ENCODE data around the gene MRM3.
"Not testable (repeated sequence)": the region's sequence is repeated elsewhere in the genome, so short reads cannot be mapped to it uniquely, and the experiment has no call there.

MRM3 gene, protein sequence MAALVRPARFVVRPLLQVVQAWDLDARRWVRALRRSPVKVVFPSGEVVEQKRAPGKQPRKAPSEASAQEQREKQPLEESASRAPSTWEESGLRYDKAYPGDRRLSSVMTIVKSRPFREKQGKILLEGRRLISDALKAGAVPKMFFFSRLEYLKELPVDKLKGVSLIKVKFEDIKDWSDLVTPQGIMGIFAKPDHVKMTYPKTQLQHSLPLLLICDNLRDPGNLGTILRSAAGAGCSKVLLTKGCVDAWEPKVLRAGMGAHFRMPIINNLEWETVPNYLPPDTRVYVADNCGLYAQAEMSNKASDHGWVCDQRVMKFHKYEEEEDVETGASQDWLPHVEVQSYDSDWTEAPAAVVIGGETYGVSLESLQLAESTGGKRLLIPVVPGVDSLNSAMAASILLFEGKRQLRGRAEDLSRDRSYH

GRCh38 chr17:781805-782731 lies at the start of gene MRM3, which contains the start of gene GLOD4:
MRM3 (plus strand) TSS chr17:782353; CDS start chr17:782379, 26 bp downstream.
GLOD4 (minus strand) TSS chr17:782280; CDS start chr17:782255, 25 bp downstream.
- peak; percentile 99 for DNase-seq

- peak; percentile 46 for DNase-seq
Observed at GRCh38 chr17:732902-733720, 49.0 kb upstream of the MRM3 start.

- DNase-seq: no peak
Observed at GRCh38 chr17:733743-734142, 48.4 kb upstream of the MRM3 start.

- no peak for DNase-seq
Observed at GRCh38 chr17:737561-738113, 44.5 kb upstream of the MRM3 start.

DNA sequence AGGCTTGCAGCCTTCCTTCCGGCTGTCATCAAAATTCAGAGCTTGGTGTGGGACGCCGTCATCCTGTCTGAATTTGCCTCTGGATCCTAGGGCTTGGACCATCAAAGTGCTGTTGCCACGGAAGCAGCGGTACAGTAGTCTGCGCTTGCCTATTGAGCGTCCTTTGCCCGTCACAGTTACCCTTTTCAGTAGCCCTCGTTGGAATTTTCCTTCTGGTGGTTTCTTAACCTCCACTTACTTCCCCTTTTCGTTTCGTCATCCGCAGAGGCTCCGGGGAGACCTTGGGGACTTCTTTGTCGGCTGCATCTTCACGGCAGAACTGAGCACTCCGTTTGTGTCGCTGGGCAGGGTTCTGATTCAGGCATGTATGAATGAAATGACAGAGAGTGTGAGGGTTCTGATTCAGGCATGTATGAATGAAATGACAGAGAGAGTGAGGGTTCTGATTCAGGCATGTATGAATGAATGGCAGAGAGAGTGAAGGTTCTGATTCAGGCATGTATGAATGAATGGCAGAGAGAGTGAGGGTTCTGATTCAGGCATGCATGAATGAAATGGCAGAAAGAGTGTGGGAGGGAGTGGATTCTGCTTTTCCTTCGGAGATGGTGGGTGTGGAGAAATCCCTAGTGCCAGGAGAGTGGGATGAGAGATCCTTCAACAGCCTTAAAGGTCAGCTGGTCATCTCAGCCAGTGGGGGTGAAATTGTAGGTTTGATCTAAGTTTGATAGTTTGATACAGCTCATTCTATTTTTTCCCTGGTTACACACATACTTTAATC lies 41.7 kb upstream of the MRM3 start:
- peak; percentile 30 for DNase-seq

DNA sequence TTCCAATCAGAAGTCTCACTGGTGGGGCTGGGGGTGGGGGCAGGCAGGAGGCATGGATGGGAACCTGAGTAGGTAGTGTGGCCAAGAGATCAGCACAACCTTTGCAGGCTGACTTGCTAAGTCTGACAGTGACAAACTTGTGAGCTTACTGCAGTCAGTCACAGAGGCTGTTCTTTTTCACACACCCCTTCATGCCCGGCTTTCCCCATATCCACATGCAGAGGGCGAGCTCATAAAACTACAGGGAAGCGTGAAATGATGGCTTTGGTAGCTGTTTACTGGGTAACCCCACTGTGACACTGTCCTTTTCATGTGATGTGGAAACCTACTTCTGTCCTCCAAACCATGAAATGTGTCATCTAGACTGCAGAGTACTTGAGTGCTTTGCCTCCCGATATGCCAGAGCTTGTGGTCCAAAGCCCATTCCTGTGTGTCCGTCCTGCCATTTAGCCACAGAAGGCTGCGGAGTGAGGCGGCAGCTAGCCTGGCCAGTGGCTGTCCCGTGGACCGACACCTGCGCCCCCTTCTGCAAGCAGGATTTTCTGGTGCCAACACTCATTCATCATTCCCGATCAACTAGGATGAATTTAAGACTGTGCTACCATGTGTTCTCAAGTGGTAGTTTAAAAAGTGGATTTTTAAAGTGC lies 39.9 kb upstream of the MRM3 start:
- DNase-seq: no peak

DNA sequence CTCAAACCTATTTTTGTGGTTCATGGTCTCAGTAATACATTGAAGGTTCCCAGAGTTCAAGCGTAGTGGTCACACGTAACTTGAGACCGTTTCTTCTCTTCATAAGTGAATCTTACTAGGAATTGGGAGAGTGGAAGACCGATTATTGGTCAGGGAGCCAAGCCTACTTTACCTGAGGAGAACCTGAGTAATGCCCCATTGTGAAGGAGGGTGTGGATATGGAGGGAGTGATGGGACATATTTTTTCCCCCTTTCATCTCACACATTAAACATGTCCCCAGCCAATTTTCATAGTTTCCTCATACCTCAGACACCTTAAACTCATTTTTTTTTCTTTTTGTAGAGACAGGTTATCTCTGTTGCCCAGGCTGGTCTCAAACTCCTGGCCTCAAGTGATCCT lies 39.0 kb upstream of the MRM3 start:
- no peak for DNase-seq

GRCh38 chr17:744937-745336 lies 37.2 kb upstream of the MRM3 start:
- no peak for DNase-seq

DNA sequence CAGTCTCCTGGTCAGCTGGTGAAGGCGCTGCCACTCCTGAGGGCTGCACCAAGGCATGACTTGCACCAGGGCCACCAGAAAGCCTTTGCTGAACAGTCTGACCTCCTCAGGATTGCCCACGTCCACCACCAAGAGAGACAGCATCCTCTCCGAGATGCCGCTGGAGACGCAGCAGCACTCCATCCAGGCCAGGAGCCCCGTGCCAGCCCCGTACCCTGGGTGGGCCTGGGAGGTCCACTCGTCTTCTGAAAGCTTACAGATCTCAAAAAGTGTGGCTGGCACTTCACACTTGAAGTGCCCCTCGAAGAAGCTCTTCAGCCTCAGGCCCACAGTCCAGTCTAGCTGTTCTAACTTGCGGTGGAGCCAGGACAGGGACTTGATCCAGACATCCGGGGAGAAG lies 36.7 kb upstream of the MRM3 start:
- no peak for DNase-seq

- DNase-seq: no peak
Observed at GRCh38 chr17:746181-746580, 36.0 kb upstream of the MRM3 start.

GRCh38 chr17:746783-747629 lies 35.1 kb upstream of the MRM3 start:
- no peak for DNase-seq

DNA sequence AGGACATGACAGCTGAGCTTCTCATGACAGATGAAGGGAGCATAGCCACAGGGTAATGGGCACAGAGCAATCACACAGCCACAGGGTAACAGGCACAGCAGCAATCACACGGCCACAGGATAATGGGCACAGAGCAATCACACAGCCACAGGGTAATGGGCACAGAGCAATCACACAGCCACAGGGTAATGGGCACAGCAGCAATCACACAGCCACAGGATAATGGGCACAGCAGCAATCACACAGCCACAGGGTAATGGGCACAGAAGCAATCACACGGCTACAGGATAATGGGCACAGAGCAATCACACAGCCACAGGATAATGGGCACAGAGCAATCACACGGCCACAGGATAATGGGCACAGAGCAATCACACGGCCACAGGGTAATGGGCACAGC lies 33.5 kb upstream of the MRM3 start:
- not testable (repeated sequence) for DNase-seq

- not testable (repeated sequence) for DNase-seq
Observed at GRCh38 chr17:749359-749758, 32.8 kb upstream of the MRM3 start.

- DNase-seq: no peak
Observed at GRCh38 chr17:750431-751037, 31.6 kb upstream of the MRM3 start.

DNA sequence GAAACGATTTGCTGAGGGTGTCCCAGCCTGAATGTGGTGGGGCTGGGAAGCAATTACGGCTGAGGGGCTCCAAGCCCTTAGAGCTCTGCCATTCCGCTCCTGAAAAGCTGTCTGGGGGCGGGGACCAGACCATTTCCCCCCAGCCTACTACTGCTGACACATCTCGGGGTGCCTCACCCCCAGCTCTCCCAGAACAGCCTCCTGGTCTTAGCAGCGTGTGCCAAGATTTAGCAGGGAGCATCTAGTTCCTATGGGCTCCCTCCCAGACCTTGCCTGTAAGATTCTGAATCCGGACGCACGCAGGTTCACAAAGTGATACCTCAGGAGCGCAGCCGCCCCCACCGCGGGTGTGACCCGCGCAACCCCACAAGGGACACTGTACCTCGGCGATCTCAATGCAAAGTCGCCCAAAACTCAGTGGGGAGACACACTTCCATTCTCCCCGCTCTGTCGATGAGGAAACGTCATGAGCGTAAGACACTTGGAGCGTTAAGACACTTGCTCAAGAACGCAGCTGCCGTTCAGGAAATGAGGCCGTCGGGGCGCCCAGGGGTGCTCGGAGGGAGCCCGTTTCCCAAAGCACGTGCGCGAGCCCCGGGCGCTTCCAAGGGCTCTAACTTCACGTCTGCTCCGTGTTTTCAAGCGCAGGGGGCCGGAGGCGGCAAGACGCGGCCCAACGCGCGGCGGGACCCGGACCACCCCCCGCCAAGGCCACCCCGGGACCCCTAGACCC lies 30.7 kb upstream of the MRM3 start:
- DNase-seq: no peak

GRCh38 chr17:752002-752619 lies 30.0 kb upstream of the MRM3 start, which contains the start of gene GEMIN4:
GEMIN4 (minus strand) TSS chr17:752264; CDS start chr17:752142, 122 bp downstream.
- peak; percentile 100 for DNase-seq

DNA sequence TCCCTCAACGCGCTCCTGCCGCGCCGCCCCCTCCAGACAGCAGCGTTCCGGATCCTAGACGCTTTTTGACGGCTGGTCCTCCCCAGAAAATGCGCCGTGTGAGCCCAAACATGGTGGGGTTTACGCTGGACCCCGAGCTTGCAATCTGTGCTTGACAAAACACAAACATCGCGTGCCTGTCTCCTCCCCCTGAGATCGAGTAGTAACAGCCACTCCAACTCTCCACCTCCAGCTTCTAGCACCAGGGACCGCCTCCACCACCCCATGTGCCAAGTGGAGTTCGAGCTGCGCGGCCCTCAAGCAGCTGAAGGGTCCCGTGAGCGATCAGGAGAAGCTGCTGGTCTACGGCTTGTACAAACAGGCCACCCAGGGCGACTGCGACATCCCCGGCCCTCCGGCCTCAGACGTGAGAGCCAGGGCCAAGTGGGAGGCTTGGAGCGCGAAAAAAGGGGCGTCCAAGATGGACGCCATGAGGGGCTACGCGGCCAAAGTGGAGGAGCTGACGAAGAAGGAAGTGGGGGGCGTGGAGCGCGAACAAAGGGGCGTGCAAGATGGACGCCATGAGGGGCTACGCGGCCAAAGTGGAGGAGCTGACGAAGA lies 29.4 kb upstream of the MRM3 start:
- no peak for DNase-seq

- DNase-seq: no peak
Observed at GRCh38 chr17:753418-753817, 28.7 kb upstream of the MRM3 start.

All from activated T-cell treated with anti-CD3 and anti-CD28 coated beads, Interleukin-2, amount 50 U/mL, for 1 hour (primary cell).